Measurements from ENCODE around the gene HSPG2.
"Not testable (repeated sequence)": the region's sequence is repeated elsewhere in the genome, so short reads cannot be mapped to it uniquely, and the experiment has no call there.

Gene HSPG2

DNA sequence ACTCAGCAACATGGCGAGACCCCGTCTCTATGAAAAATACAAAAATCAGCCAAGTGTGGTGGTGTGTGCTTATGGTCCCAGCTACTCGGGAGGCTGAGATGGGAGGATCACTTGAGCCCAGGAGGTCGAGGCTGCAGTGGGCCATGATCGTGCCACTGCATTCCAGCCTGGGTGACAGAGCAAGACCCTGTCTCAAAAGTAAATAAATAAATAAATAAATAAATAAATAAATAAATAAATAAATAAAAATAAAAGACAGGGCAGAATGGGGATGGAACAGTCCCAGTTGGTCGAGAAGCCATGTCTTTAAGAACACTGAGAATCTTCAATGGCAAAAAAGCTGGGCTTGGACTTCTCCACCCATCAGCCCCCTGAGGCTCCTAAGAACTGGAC is 19.9 kb downstream of the HSPG2 start:
- H3K9me3 Mint-ChIP-seq; H3K4me3 Mint-ChIP-seq; intact Hi-C loops (cut with micrococcal nuclease); H3K36me3 Mint-ChIP-seq (ENCODE audit: low read depth); H3K27me3 Mint-ChIP-seq: not testable (repeated sequence)
- Mint-ChIP-seq H3K27ac (peak overlapping the region; percentile 5), H3K4me1 (ENCODE audit: low read depth) (peaks cover 59% of the 10 kb centered on the region)

DNA sequence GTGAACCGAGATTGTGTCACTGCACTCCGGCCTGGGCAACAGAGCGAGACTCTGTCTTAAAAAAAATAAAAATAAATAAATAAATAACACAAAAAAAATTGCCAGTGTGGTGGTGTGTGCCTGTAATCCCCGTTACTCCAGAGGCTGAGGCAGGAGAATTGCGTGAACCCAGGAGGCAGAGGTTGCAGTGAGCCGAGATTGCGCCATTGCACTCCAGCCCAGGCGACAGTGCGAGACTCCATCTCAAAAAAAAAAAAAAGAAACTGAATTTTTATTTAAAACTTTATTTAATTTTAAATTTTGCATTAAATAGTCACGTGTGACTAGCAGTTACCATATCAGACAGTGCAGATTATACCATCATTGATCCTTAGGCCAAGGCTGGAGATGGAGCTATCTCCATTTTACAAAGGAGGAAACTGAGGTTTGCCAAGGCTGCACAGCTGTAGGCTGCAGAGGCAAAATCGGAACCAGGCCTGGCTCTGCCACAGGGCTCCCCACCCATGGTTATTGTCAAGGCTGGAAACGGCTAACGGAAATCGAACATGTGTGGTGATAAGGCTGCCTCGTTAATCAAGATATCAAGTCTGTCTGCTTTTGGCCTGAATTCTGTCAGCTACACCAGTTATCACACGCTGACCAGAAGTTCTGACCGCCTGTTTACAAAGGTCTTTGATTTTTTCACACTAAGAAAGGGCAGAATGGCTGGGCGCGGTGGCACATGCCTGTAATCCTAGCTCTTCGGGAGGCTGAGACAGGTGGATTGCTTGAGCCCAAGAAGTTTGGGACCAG is 20.5 kb downstream of the HSPG2 start:
- Mint-ChIP-seq H3K4me1 (ENCODE audit: low read depth) (peaks cover 65% of the 10 kb centered on the region), H3K27ac (no peak overlapping the region), H3K9me3 (no peaks in the 10 kb centered on the region), H3K4me3 (no peak overlapping the region), H3K36me3 (ENCODE audit: low read depth) (peaks cover 8% of the 10 kb centered on the region), H3K27me3 (no peaks in the 10 kb centered on the region)
- intact Hi-C loops (cut with micrococcal nuclease) = no loop called here

DNA sequence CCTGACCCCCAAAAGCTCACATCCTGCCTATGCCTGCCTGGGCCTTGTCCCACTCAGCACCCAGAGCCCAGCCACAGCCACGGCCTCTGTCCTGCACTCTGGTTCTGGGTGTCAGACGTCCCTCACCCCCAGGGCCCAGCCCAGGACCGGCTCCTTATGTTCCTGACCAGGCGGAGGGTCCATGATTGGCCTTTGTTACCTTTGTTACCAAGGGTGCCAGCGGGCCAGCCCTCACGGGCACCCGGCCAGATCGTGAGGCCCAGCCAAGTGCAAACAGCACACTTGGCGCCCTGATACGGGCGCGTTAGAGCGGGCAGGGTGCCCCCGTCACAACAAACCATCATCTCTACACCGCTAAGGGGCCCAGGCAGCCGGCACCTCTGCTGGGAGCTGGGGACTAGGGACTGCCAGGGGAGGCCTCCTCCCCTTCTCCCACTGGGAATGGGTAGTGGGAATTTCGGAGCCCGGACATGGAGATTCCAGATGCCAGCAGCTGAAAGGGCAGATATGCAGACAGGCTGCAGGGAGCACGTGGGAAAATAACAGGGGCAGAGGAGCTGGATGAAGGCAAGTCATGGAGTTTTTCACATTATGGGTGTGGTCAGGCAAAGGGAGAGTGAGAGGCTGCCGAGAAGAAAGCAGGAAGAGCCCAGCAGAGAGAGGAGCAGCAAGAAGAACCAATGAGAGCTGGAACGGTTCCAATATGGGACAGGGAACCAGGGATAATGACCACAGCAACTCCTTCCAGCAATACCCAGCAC is 22.1 kb downstream of the HSPG2 start:
- Mint-ChIP-seq H3K9me3 (no peaks in the 10 kb centered on the region), H3K27me3 (no peaks in the 10 kb centered on the region), H3K27ac (peak overlapping the region; percentile 93), H3K4me3 (no peak overlapping the region), H3K4me1 (ENCODE audit: low read depth) (peaks cover 70% of the 10 kb centered on the region), H3K36me3 (ENCODE audit: low read depth) (peaks cover 8% of the 10 kb centered on the region)
- intact Hi-C loops (cut with micrococcal nuclease) = no loop called here

DNA sequence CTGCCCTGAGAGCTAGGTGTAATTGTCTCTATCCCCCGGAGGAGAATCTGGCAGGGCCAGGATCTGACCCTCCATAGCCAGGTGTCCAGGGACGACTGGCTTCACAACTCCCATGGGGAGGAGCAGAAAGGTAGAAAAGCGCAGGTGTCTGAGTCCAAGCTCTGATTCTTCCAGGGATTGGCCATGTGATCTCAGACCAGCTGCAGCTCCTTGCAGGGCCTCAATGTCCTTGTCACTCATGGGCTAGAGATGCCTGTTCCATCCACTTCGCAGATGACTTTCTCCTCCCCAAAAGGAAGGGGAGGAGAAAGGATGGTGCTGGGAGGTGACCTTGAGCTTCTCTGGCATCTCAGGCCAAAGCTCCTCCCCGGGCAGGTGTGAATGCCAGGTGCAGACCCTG is 22.7 kb downstream of the HSPG2 start:
- Mint-ChIP-seq H3K9me3 (no peaks in the 10 kb centered on the region), H3K4me3 (no peak overlapping the region), H3K27ac (peak overlapping the region; percentile 93), H3K4me1 (ENCODE audit: low read depth) (peaks cover 74% of the 10 kb centered on the region), H3K27me3 (no peaks in the 10 kb centered on the region), H3K36me3 (ENCODE audit: low read depth) (peaks cover 8% of the 10 kb centered on the region)
- intact Hi-C loops (cut with micrococcal nuclease) = no loop called here

DNA sequence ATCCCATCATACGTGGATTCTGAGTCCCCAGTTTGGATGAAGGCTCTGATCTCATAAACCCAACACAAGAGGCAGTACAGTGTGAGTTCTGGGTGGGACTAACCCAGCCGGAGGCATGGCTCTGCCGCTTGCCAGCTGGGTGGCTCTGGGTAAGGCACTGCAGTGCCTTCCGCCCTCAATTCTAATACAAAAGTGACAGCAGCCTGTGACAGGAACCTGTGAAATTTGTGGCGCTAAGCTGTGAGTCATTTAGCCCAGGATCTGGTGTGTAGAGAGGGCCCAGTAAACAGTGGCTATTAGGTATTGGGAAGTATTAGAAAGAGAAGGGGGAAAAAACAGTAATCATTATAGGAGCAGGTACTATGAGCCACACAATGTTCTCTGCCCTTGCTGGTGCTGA is 23.3 kb downstream of the HSPG2 start:
- Mint-ChIP-seq H3K27ac (peak overlapping the region; percentile 93), H3K9me3 (no peaks in the 10 kb centered on the region)

DNA sequence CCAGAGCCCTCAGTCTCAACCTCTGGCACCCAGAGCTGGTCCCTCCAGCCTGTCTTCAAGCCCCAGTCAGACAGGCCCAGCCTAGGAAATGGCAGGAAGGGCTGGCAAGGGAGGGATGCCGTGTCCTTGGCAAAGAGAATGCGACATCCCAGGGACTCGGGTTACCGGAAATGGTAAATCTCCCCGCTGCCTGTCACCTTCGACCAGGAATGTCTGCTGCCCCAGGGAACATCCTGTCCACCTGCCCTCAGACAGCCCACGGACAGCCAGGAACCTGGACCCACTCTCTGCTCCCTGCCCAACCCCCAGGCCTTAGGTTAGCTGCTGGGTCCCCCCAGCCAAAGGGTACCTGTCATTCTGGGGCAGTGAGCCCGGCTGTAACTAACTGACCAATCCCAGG is 23.9 kb downstream of the HSPG2 start:
- Mint-ChIP-seq H3K27me3 (no peaks in the 10 kb centered on the region), H3K4me1 (ENCODE audit: low read depth) (peaks cover 86% of the 10 kb centered on the region), H3K27ac (peak overlapping the region; percentile 93), H3K9me3 (no peaks in the 10 kb centered on the region), H3K36me3 (ENCODE audit: low read depth) (peaks cover 8% of the 10 kb centered on the region), H3K4me3 (no peak overlapping the region)
- intact Hi-C loops (cut with micrococcal nuclease) = no loop called here

More for the DNA sequence above, 23.3 kb downstream of the HSPG2 start:
- intact Hi-C loops (cut with micrococcal nuclease) = no loop called here
- Mint-ChIP-seq H3K27me3 (no peaks in the 10 kb centered on the region), H3K4me3 (no peak overlapping the region), H3K4me1 (ENCODE audit: low read depth) (peaks cover 81% of the 10 kb centered on the region), H3K36me3 (ENCODE audit: low read depth) (peaks cover 8% of the 10 kb centered on the region)

DNA sequence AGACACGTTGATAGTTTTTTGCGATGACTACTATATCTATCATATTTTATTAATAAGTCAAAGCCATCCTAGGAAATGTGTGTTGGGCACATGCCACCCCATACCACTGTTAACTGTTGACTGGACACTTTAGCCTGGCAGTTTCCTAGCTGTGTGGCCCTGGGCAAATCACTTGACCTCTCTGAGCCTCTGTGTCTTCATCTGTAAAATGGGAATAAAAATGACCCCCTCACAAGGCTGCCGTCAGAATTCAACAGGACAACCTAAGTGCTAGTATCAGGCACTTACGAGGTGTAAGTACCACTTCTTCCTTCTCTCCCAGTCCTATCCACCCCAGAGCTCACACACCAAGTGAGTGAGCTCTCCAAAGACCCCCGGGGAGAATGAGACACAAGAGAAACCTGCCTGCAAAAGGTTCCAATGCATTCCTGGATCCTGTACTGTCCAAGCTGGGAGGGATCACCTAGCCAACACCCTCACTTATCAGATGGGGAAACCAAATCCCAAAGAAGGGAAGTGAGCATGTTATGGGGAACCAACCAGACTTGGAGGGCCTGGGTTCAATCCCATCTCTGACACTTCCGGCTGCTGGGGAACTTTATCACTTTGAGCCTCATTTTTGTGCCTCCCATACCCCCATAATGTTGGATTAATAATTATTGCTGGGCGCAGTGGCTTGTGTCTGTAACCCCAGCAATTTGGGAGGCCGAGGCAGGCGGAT is 24.9 kb downstream of the HSPG2 start:
- Mint-ChIP-seq H3K36me3 (ENCODE audit: low read depth) (no peaks in the 10 kb centered on the region), H3K4me1 (ENCODE audit: low read depth) (peaks cover 90% of the 10 kb centered on the region), H3K27ac (peak overlapping the region; percentile 93), H3K27me3 (no peaks in the 10 kb centered on the region), H3K9me3 (no peaks in the 10 kb centered on the region), H3K4me3 (peak overlapping the region; percentile 17)
- intact Hi-C loops (cut with micrococcal nuclease) = no loop called here

DNA sequence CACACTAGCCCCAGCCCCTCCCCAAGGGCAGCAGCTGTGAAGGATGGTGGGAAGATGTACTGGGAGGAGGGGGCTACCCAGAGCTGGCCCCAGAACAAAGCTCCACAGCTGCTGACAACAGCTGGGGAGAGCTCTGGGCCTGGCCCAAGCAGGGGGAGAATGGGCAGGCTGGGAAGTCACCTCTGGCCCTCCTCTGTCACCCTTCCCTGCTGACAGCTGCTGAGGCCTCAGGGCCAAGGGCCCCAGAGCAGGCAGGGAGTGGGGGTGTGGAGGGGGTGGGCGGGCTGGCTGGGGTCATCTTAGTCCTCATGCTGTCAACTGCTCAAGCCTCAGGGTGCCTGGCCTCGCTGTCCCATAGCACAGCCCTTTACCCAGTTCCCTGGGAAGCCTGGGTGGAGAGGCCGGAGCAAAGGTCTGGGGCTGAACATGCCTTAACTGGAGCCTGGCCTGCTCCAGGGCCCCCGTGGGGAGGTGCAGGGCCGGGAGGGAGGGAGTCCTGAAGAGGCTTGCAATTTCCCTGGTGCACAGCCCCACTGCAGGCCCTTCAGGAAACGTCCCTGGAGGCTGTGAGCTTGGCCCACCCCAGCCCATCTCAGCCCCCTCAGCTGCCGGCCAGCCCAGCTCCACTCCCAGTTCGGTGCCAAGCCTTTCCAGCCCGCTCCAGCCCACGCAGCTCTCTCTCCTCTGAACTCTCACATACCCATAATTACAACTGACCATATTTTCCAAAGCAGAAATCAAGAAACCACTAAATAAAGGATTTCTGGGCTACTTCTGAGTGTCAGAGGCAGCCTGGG is 25.7 kb downstream of the HSPG2 start:
- no peaks in the 10 kb centered on the region for H3K9me3 Mint-ChIP-seq
- no peak overlapping the region for H3K4me3 Mint-ChIP-seq
- H3K4me1 Mint-ChIP-seq (ENCODE audit: low read depth) = peaks cover 98% of the 10 kb centered on the region
- intact Hi-C loops (cut with micrococcal nuclease) = no loop called here
- no peaks in the 10 kb centered on the region for H3K36me3 Mint-ChIP-seq (ENCODE audit: low read depth)
- no peaks in the 10 kb centered on the region for H3K27me3 Mint-ChIP-seq
- H3K27ac Mint-ChIP-seq = peak overlapping the region; percentile 93

DNA sequence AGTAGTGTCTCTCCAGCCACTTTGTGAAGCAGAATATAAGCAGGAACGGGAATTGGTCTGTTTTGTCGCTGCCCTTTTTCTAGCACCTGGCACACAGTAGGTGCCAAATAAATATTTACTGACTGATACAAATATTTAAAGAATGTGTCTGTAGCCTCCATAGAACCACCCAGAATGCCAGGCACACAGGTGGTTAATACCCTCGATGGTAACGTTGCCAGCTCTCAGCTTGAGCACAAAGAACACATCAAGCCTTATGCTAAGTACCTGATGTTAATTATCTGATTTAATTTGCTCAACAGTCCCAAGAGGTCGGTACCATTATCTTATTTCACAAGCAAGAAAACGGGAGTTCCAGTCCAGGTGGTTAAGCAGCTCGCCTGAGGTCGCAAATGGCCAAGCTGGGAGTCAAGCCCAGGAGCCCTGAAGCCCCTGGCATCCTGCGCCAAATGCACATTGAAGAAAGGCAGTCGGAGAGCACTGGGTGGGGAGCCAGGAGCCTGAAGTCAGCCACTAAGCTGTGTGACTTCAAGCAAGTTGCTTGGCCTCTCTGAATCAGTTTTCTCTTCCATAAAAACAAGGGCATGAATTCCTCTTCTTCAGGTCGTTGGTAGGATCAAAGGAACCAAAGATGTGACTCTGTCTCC is 26.4 kb downstream of the HSPG2 start:
- Mint-ChIP-seq H3K36me3 (ENCODE audit: low read depth) (no peaks in the 10 kb centered on the region), H3K27me3 (no peaks in the 10 kb centered on the region), H3K4me3 (no peak overlapping the region), H3K9me3 (no peaks in the 10 kb centered on the region), H3K27ac (peak overlapping the region; percentile 93), H3K4me1 (ENCODE audit: low read depth) (peaks cover 100% of the 10 kb centered on the region)
- intact Hi-C loops (cut with micrococcal nuclease) = no loop called here

DNA sequence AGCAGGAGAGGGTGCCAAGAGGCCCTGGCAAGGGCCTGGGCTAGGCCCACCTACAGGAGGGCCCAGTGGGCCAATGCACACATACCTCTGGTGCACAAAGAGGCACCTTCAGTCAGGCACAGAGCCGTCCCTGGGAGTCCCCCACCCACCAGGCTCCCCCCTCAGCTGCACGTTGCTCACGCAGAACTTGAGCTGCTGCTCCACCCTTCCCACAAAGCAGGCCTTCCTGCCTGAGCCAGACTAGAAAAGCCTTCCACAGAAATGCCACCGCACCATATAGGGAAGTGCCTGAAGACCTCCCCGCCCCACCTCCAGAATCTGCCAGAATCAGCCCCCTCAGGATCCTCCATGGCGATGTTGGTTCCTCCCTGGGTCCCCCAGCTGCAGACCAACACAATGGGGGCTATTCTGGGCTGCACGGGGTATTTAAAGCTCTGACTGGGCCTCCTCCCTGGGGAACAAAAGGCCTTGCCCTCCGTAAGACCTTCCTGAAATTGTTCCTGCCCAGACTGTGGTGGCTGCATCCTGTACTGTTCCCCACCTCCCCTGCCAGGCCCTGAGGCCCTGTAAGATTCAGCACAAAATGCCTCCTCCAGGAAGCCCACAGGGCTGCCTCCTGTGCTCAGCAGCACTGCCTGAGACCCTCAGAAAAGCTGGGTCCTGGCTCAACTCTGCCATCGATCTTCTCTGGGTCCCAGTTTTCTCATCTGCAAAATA is 27.2 kb downstream of the HSPG2 start:
- peak overlapping the region; percentile 93 for H3K27ac Mint-ChIP-seq

DNA sequence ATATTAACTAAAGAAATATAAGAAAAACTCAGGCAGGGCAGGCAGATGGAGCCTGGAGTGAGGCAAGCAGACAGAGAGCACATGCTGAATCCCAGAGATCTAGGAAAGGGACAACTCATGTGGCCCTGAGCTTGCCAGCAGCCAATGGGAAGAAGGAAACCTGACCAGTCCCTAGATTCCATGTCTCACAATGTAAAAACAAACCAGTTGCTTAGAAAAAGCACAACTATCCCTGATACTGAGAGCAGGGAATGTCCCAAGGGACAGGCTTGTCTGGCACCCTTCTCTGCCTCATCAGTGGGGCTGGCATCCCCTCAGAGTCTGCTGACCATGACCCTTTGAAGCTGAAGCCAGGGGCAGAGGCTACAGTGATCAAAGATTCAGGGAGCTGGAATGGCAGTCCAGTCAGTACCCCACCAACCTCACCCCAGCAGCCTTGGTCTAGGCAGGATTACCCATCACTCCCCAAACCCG is 27.8 kb downstream of the HSPG2 start:
- Mint-ChIP-seq H3K4me1 (ENCODE audit: low read depth) (peaks cover 98% of the 10 kb centered on the region), H3K27ac (peak overlapping the region; percentile 93), H3K4me3 (peak overlapping the region; percentile 58), H3K36me3 (ENCODE audit: low read depth) (peaks cover under 1% of the 10 kb centered on the region), H3K9me3 (no peaks in the 10 kb centered on the region), H3K27me3 (no peaks in the 10 kb centered on the region)
- intact Hi-C loops (cut with micrococcal nuclease) = no loop called here

More for the DNA sequence above, 27.2 kb downstream of the HSPG2 start:
- no peaks in the 10 kb centered on the region for H3K27me3 Mint-ChIP-seq
- H3K4me3 Mint-ChIP-seq = peak overlapping the region; percentile 58
- intact Hi-C loops (cut with micrococcal nuclease) = no loop called here
- no peaks in the 10 kb centered on the region for H3K9me3 Mint-ChIP-seq
- H3K4me1 Mint-ChIP-seq (ENCODE audit: low read depth) = peaks cover 98% of the 10 kb centered on the region
- H3K36me3 Mint-ChIP-seq (ENCODE audit: low read depth) = no peaks in the 10 kb centered on the region

DNA sequence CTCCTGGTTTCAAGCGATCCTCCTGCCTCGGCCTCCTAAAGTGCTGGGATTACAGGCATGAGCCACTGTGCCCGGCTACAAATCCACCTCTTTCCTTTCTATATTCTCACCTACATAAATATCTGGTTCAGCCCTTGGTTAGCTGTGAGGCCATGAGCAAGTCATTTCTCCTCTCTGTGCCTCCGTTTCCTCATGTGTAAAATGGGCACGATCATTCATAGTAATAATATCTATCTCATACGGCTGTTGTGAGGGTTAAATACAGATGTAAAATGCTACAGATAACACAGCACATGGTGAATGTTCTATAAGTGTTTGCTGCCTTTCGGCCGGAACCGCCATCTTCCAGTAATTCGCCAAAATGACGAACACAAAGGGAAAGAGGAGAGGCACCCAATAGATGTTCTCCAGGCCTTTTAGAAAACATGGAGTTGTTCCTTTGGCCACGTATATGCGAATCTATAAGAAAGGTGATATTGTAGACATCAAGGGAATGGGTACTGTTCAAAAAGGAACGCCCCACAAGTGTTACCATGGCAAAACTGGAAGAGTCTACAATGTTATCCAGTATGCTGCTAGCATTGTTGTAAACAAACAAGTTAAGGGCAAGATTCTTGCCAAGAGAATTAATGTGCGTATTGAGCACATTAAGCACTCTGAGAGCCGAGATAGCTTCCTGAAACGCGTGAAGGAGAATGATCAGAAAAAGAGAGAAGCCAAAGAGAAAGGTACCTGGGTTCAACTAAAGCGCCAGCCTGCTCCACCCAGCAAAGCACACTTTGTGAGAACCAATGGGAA is 29.2 kb downstream of the HSPG2 start:
- H3K9me3 Mint-ChIP-seq; H3K27me3 Mint-ChIP-seq; H3K36me3 Mint-ChIP-seq (ENCODE audit: low read depth); intact Hi-C loops (cut with micrococcal nuclease); H3K4me3 Mint-ChIP-seq: not testable (repeated sequence)
- Mint-ChIP-seq H3K4me1 (ENCODE audit: low read depth) (peaks cover 91% of the 10 kb centered on the region), H3K27ac (peak overlapping the region; percentile 93)
